Measurements from ENCODE around the gene ADARB2.
"Not testable (repeated sequence)": the region's sequence is repeated elsewhere in the genome, so short reads cannot be mapped to it uniquely, and the experiment has no call there.

ADARB2 gene

DNA sequence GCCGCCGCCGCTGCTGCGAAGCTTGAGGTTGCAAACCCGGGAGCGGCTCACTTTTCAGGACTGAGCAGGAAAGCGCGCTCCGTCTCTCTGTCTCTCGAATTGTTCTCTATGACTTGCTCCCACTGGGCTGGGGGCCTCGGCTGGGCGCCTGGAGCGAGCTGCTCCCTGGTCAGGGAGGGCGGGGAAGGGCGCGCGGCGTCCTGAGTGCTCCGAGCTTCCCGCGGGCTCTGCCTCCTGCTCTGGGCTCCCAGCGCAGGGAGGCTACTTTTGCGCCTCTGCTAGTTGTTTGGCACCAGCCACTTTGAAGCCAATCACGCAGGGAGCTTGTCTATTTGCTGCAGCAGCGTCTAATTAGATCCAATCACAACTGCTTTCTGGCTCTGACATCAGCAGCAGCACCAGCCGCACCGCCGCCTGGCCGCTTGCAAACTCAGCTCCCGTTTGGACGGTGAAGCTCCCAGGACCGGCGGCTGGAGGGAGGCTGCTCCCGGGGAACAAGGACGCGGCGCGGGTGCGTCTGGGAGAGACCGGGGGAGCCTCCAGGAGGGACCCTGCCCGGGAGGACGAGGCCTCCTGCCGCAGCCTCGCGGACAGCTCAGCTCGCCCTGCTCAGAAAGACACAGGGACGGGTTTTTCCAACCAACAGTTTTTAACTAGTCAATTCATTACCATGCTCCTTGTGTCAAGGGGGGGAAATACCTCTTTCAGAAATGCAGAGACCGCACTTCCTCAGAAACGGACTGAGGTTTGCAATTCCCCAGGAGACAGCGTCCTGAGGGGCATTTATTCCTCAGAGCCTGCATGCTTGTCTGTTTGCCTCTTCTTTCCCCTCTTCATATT, at the start of gene ADARB2:
Gene ADARB2, minus strand, starts transcription at position 304 of the 840 bp plus-strand sequence.
- peak; percentile 44 for DNase-seq (ENCODE audit: low read depth)

DNA sequence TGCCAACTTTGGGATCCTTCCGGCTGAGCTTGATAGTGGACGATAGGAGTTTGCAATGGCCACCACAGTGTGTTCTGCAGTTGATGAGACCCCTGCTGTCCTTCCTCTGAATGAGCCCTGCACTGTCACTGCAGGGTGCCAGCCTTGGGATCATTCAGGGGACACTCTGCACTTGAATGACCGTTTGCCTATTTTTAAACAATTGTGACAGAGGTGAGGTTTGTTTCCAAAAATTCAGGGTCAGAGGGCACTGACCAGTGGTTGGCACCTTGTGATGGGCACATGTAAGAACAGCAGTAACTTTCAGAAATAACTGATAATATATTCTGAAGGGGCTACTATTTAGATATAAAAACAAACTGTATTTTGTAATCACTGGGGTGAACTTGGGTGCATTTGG, 48.5 kb upstream of the ADARB2 start:
- no peak for DNase-seq (ENCODE audit: low read depth)

DNA sequence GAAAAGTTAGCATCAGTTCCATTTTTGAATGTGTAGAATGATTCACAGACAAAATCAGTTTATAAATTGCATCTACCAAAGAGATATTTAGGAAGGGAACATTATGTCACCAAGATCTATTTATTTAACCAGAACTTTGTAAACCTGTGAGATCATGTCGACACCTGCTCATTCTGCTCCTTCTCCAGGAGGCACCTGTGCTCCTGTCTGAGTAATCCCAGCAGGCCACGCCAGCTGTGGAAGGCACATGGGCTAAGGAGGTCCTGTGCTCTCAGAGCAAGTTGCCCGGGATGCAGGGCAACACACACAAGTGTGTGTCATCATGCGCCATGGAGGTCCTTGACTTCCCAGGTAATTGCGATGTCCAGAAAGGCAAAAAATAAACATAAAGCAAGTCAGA, 45.5 kb upstream of the ADARB2 start:
- DNase-seq (ENCODE audit: low read depth): no peak

DNA sequence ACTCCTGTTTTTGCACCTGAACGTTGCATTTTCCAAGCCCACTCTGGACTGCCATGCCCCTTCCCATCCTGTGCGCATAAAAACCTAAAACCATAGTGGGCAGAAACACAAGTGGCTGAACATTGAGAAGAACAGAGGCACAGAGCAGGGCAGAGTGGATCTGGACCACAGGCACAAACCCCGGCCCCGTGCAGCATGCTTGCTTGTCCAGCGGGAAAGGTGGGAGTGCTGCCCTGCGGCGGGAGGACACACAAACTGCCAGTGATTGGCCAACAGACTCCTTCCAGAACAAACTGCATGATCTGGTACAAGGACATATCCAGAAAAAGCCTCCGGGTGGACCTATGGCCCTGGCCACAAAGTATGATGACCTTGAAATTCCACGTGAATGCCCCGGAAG, 42.5 kb upstream of the ADARB2 start:
- DNase-seq (ENCODE audit: low read depth): no peak

DNA sequence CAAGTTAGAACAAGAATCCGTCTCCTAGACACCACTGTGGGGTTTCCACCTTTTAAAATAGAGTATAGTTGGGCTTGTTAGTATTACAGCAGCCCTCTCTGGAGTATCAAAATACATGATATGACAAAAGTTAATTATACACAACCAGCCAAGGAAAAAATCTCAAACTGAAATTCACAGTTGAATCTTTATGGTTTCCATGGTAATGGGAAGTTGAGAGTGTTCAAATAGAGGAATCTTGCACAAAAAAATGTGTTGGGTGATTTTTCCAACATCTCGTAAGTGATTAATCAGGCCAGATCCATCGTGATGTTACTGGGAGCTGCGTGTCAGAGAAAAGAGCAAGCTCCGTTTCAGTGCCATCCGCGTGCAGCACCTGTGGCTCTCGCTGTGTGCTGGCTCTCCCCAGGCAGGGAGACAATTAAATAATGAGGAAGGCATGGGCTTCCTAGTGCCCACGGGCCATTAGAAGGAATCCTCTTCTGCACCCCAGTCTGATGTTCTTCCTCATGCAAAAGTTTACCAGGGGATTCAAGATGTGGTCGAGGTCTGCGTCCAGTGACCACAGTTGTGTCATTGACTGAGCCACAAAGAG, 41.1 kb upstream of the ADARB2 start:
- DNase-seq (ENCODE audit: low read depth): no peak

DNA sequence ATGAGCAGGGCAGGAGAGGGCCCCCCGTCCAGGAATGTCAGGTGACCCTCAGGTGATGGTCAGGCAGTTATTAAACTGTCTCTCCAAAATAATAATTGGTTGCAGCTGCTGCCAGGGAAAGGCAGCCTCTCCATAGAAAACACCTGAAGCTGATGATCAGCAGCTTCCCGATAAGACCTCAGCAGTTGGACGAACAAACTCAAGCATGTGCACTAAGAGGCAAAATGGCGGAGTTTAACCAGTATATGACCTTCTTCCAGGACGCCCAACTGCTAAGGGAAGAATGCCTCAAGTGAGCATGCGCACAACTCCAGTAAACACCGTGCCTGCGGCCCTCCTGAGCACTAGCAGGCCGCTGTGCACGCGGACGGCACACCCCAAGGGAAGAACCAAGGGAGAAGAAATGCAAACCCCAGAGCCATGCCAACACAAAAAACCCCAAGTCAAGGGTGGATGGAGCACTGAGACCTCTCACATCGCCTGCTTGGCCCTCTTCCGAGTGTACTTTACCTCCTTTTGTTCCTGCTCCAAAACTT, 38.9 kb upstream of the ADARB2 start:
- DNase-seq (ENCODE audit: low read depth): no peak

DNA sequence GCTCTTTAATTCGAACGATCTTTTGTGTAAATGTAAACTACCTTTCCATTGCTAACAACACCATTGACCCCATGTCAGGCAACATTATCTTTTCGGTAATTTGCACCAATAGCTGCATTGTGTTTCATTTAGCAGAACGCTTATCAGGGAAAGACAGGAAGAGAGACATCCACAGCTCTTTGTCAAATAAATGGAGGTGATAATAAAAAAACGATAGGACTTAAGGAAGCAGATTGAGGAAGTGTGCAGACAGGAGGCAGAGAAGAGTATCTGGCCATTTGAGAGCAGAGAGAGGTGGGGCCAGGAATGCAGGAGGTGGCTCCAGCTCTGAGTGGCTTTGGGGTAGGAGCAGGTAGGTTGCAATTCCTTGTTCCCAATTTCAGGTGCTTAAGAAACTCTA, 37.5 kb upstream of the ADARB2 start:
- no peak for DNase-seq (ENCODE audit: low read depth)

DNA sequence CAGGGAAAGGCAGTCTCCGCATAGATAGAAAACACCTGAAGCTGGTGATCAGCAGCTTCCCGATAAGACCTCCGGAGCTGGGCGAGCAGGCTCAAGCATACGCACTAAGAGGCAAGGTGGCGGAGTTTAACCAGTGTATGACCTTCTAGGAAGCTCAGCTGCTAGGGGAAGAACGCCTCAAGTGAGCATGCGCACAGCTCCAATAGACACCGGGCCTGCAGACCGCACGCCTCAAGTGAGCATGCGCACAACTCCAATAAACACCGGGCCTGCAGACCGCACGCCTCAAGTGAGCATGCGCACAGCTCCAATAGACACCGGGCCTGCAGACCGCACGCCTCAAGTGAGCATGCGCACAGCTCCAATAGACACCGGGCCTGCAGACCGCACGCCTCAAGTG, 35.9 kb upstream of the ADARB2 start:
- DNase-seq (ENCODE audit: low read depth): not testable (repeated sequence)

DNA sequence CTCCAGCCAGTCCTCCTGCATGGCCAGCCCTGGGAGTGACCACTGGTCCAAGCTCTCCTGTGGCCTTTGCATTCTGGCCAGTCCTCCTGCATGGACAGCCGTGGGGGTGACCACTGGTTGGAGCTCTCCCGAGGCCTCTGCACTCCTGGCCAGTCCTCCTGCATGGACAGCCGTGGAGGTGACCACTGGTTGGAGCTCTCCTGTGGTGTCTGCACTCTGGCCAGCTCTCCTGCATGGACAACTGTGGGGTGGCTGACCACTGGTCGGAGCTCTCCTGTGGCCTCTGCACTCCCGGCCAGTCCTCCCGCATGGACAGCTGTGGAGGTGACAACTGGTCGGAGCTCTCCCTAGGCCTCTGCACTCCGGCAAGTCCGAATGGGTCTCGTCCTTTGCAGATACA, 28.7 kb upstream of the ADARB2 start:
- no peak for DNase-seq (ENCODE audit: low read depth)

DNA sequence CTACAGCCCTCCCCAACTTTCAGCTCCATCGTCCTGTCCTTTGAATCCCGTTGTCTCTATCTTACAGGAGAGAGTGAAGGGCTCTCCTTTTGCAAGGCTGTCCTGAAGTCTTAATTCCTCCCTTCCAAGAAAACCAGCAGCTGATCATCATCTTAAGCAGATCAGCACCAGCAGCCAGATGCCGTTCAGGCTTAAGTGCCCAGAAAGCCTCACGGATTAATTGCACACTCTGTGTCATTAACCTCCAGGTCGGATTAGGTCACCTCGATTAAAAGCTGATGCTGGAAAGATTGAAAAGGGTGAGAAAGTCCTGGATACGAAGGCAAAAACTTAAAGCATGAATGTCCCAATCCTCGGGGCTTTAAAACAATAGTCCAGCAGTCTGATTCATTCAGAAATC, 24.8 kb upstream of the ADARB2 start:
- no peak for DNase-seq (ENCODE audit: low read depth)

DNA sequence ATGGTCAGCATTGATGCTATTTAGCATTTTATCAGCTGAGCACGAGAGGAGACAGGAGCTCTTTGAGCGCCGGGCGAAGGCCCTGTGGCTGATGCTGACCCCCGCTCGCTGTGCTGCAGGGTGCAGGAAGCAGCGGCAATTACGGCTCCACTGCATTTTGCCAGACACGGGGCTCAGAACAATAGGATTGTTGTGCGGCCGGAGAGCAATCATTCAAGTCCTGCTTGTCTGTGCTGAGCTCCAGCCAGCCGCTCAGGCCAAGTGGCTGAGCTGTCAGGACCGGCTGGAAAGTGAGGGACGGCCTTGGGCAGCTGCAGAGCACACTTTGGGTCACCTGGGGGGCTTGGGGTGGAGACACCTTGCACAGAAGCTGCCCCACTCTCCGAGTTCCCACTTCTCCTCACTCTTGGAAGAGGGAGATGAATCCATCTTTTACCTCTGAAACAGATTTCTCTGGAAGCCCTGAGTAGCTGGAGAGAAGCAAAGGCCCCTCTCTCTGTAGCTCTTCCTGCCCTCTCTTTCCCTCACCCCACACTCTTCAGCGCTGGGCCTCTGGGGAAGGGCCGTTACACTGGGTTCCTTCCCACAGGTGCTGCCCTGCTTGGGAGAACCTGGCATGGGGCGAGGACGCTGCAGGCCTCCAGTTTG, 17.3 kb upstream of the ADARB2 start:
- no peak for DNase-seq (ENCODE audit: low read depth)

DNA sequence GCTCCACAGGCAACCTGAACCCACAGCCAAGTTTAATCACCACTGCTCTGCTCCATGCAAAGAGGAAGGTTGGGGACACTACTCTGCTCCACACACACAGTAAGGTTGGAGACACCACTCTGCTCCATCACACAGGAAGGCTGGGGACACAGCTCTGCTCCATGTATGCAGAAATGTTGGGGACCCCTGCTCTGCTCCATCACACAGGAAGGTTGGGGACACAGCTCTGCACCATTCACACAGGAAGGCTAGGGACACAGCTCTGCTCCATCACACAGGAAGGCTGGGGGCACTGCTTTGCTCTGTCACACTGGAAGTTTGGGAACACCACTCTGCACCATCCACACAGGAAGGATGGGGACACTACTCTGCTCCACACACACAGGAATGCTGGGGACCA, 14.8 kb upstream of the ADARB2 start:
- DNase-seq (ENCODE audit: low read depth): no peak

DNA sequence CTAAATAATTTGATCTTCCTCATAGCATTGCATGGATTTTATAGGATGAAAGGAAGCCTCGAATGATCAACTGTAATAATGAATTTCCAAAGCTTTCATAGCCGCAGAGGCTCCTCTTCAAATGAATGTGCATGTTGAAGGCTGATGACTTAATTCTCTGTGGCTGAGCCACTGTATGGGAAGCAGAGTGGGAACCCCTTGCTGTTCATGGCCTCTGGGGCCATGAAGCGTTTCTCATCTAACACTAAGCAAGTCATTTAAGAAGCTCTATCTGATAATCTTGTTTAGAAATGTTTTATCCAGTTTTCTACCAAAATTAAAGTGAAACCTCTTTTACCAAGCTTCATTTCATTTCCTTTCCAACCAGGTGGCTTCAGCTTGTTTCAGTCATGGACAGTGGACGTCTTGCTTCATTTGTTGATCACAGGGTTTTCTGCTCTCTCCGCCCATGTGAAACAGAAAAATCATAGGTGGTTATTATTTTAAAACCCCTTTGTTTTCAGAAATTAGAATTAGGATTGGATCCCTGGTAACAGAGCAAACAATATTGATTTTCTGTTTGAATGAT, 10.3 kb upstream of the ADARB2 start:
- no peak for DNase-seq (ENCODE audit: low read depth)

DNA sequence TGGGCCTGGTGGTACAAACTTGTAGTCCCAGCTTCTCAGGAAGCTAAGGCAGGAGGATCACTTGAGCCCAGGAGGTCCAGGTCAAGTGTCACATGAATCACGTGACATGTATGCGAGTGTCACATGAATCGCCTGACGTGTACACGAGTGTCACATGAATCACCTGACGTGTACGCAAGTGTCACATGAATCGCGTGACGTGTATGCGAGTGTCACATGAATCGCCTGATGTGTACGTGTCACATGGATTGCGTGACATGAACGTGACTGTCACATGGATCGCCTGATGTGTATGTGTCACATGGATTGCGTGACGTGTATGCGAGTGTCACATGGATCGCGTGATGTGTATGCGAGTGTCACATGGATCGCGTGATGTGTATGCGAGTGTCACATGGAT, 9.5 kb upstream of the ADARB2 start:
- DNase-seq (ENCODE audit: low read depth): no peak

DNA sequence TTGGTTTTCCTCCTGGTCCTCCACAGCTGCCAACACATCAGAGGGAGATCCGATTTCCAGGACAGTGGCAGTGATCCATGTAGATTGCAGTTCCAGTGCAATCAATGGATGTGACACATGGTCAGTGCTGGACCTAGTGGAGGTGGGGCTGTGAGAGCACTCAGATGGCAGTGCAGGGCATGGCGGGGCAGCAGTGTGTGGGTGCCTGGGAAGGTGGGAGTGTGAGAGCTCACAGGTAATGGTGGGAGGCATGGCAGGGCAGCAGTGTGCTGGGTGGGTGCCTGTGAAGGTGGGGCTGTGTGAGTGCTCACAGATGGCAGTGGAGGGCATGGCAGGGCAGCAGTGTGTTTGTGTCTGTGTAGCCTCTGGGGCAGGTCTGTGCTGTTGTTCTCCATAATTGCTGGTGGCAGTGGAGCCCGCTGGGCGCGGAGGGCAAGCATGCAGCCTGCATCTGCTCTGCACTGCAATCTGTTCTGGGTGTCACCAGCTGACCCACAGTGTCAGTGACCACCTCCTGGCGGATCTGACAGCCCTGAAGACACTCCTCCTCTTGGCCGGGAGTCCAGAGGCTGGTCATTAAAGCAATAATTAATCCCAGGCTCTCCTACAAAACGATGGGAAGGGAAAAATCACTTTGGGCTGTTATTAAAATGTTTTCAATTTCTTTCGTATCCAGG, 8.6 kb upstream of the ADARB2 start:
- DNase-seq (ENCODE audit: low read depth): no peak

DNA sequence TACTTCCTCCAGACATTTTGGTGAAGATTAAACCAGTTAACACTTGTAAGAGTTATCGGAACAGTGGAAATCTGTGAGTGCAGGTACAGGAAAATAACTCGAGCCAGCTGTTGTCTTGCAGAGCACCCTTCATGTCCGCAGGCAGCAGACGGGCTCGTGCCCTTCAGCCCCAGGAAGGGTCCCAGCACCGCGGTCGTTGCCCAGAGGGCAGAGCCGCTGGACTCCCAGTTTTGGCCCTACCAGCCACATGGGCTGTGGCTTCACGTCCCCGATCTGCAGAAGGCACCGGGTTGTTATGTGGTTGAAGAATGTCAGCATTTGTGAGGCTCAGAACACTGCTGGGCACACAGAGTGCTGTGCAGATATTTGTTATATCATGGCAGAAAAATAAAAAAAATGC, 7.2 kb upstream of the ADARB2 start:
- DNase-seq (ENCODE audit: low read depth): no peak

DNA sequence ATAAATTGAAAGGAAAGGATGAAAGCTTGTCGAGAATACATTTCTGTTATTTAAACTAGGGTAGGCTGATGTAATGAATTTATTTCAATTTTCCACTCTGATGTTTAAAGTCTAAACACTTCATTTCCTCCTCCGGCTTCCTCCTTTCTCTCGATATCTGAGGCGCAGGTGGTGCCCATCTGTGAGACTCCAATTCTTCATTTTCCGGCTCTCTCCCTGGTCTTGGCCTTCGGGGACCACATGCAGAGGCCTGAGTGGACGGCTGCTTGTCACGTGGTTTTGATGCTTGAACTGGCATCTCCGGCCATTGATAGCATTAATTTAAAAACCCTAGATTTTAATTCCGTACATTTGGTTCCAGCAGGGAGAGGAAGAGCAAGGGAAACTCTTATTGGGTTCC, 5.8 kb upstream of the ADARB2 start:
- no peak for DNase-seq (ENCODE audit: low read depth)

DNA sequence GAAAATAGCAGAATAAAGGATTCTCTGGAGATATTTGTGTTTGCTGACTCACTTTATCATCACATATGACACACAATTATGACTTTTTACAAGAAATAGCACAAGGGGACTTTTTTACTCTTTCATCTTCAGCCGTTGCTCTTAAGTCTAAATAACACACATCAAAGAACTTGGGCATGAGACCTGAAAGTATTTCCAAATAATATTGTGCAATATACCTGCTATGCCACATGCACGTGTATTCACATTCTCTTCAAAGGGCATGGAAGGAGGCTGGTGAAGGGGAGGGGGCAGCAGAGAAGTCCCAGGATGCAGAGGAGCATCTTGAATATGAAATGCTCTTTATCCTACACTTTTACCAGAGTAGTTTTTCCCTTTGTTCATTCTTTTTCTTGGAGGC, 4.1 kb upstream of the ADARB2 start:
- no peak for DNase-seq (ENCODE audit: low read depth)

DNA sequence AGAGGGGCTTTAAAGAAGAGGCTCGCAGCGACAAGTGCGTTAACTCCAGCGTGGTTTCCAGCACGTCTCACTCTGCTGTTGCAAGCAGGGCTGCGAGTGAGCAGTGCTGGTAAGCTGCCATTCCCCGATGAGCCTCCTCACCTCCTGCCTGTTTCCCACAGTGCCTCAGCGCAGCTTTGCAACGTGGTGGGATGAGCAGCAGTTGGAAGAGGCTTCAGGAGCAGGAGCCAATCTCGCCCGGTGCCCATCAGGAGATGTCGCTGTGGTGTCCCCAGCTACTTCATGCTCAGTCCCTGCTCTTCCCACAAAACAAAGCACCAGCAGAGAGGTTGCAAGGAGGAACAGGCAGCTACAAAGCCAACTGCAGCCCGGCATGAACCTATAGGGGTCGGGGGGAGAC, 2.4 kb upstream of the ADARB2 start:
- DNase-seq (ENCODE audit: low read depth): no peak

DNA sequence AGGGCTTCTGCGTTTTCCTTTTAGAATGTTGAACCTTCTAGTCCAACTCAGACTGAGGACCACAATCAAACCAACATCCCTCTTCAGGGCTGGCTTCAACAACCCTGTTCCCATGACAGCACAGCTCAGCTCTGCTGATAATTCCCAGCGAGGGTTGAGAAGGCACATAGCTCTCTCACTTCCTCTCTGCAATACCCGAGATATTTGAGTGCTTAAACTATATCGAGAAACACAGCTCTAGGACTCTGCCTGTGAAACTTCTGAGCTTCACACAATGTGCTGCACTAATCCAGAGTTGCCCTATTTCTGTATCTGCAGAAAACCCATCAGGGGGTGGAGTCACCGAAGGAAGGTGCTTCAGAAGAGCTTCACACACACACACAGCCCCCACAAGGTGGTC, 1.6 kb upstream of the ADARB2 start:
- DNase-seq (ENCODE audit: low read depth): no peak

DNA sequence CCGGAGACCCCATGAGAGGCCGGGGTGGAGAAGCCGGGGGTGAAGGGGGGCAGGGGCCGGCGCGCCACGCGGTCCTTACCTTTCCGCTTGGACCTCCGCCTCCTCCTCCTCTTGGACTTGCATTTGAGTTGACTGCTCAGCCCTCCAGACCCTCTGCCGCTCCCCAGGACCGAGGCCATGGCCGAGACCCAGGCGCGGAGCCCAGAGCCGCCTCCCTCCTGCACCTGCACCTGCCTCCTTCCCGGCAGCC, 428 bp downstream of the ADARB2 start:
- no peak for DNase-seq (ENCODE audit: low read depth)

DNA sequence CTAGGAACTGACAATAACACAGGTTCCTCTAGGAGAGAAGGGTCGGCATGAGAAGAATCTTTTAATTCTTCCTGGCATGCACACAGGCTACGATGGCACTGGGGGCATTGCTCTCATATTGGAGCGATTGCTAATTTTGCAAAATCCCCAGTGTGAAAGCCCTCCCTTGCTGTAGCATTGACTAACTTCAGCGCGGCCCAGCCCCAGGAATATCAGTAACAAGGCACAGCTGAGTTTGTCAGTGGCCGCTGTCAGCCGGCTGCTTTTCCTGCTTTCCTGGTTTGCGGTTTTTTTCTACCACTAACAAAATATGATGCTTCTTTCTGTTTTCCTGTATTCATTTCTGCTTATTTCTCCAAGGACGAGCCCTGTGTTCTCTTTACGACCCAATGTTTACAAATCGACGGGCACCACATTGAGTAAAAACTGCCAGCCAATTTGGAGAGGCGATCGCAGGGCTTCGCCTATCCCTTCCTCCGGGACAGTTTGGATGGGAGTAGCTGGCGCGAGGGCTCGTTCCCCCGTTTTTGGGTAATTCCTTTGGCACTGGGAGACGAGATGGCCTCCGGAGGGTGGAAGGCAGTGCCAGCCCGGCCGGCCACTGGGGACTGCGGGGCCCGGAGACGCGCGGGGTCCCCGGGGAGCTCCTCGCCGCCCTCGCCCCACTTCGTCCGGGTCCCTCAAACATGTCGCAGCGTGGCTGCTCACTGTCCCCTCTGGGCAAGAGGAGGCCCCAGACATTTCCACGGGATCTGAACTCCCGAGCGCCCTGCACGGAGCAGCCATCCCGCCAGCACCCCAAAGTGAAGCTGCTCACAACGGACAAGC, 967 bp downstream of the ADARB2 start:
- DNase-seq (ENCODE audit: low read depth): no peak
